Smooth muscle cell of the brain vasculature (primary cell): Measurements from ENCODE around the gene VWA5B2.
A peak's percentile ranks its signal among the peaks of the same experiment; 100 is the strongest.

Experiments used
- DNase-seq: peaks from one replicate; pipeline ENCODE4 v3.0.0-alpha.2; 2012; ENCODE audit warnings: low read depth, low spot score

The VWA5B2 gene

DNA sequence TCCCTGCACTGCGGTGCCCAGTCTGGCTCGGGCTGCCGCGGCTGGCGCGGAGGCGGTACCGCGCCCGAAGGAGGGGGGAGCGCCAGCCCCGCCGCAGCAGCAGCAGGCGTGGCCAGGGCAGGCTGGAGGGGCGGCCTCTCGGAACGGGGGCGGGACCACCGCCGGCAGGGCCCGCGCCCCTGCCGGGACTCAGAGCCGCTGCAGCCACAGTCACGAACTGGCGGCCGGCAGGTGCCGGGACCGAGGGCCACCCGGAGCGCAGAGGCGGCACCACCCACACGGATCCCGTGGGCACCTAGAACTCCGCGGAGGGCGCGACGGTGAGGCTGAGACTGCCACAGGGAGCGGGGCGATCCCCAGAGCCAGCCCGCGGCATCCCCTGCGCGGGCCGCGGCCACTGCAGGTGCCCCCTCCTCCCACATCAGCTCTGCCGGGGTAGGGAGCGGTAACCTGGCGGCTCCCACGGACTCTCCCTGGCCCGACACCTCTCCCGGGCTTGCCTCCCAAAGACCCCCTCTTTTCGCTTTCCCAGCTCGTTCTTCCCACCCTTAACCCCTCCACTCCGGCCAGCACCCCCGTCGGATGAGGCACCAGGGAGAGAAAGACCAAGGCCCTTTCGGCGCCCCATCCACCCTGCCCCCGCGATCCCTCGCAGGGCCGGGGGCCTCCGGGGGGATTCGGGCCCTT lies at the start of gene VWA5B2:
VWA5B2 (plus strand) TSS at position 192 of the 687 bp plus-strand sequence. CDS start 944 bp downstream, outside the sequence.
- DNase-seq: no peak

DNA sequence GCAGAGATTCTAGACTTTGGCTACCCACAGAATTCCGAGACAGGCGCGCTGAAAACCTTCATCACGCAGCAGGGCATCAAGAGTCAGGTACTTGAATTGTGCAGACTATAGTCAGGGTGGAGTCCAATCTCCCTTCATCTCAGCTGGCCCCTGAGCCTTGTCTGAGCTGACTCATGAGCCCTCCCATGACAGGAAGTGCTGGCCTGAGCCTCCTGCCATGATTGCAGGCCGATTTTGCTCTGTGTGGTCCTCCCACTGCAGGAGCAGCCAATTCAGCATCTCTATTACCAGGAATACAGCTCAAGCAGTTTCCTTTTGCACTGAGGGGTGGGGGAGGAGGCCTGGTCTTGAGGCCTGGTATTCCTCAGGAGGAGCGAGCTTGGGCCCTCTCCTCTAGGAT lies 49.2 kb upstream of the VWA5B2 start:
- no peak for DNase-seq

DNA sequence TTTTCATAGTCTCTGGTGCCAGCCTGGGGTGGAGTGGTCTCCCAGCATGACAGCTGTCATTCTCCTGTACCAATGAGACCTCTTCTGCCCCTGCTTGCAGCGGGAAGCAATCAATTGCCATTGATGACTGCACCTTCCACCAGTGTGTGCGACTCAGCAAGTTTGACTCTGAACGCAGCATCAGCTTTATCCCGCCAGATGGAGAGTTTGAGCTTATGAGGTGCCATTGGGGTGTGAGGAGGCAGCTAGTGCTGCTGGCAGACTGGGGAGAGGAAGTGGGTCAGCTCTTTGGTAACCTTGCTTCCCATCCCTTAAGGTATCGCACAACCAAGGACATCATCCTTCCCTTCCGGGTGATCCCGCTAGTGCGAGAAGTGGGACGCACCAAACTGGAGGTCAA lies 47.8 kb upstream of the VWA5B2 start:
- no peak for DNase-seq

DNA sequence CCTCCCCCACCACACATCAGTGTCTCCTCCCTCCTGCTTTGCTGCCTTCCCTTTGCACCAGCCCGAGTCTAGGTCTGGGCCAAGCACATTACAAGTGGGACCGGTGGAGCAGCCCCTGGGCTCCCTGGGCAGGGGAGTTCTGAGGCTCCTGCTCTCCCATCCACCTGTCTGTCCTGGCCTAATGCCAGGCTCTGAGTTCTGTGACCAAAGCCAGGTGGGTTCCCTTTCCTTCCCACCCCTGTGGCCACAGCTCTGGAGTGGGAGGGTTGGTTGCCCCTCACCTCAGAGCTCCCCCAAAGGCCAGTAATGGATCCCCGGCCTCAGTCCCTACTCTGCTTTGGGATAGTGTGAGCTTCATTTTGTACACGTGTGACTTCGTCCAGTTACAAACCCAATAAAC lies 45.7 kb upstream of the VWA5B2 start:
- DNase-seq: no peak

DNA sequence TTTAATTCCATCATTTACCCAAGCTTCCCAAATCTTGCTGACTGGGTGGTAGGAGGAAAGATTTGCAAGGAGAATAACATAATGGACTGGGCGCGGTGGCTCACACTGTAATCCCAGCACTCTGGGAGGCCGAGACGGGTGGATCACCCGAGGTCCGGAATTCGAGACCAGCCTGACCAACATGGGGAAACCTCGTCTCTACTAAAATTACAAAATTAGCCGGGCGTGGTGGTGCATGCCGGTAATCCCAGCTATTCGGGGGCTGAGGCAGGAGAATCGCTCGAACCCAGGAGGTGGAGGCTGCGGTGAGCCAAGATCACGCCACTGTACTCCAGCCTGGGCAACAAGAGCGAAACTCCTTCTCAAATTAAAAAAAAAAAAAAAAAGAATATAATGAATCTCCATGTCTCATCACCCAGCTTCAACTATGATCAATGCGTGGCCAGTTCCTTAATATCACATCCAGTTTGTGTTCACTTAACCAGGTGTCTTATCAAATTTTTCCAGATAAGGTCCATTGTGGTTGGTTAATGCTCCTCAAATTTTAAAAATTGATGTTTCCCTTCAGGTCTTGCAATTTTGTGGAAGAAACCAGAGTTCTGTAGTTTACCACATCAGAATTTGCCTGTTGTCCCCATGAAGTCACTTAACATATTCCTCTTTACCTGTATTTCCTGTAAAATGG lies 44.7 kb upstream of the VWA5B2 start:
- DNase-seq: no peak

DNA sequence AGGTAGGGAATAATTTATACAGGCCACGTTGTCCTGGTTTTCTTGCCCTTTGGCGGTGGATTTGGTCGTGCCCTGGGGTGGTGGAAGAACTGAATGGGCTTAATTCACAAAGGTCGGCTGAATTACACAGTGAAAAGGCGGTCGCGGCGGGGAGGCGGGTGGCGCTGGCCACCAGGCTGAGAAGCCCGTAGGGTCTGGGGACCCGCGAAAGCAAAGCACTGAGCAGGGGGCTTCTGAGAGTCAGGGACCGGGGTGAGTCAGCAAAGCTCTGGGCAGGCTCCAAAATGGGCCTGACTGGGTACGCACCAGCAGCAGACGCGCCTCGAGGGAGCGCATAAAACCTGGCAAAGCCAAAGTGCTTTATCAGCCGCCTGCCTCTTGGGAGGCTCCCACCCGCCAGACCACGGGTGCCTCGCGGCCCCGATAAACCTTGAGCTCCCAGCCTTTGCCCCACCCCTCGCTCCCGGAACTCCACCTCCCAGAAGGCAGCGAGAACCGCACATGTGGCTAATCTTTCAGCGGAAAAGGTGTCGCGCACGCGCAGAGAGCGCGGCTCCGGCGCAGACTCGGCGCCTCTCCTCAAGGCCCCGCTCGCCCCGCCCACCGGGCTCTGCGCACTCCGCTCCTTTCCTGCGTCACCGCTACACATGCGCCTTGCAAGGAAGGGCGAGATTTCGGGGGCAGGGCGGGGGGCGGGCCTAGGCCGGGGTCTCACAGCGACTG lies 43.8 kb upstream of the VWA5B2 start:
- peak; percentile 99 for DNase-seq

DNA sequence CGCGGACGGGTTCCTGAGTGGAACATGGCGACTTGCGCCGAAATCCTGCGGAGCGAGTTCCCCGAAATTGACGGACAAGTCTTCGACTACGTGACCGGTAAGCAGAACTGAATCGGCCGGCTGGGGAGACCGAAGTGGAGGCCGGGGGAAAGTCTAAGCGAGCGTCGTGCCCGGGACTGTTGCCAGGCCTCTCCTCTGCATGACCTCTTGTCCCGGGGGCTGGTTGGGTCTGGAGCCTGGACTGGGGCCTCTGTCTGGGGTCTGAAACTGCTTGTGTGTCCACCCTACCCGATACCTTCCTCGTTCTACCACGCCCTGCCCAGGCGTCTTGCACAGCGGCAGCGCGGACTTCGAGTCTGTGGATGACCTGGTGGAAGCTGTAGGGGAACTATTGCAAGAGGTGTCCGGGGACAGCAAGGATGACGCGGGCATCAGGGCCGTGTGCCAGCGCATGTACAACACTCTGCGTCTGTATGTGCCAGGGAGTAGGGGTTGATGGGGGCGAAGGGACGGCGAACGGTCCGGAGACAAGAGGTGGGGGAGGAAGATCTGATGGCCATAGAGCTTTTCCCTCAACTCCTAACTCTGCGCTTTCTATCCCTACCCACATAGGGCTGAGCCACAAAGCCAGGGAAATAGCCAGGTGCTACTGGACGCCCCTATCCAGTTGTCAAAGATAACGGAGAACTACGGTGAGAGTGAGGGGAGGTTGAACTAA lies 43.0 kb upstream of the VWA5B2 start, which contains the start of gene ABCF3:
ABCF3 (plus strand) TSS at position 16 of the 718 bp plus-strand sequence; CDS start at position 25, 9 bp downstream.
- DNase-seq: no peak

DNA sequence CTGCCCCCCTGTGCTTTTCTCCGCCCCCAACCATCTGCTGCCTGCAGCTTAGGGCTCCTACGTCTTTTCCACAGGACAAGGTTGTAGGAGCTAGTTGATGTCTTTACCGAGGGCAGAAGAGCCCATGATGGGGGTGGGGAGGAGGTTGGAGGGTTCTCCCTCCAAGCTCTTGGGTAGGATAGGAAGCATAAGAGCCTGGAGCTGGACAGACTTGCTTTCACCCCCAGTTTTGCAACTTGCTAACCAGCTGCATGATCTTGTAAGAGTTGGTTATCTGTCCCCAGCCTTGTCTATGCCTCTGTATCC lies 42.5 kb upstream of the VWA5B2 start:
- DNase-seq: no peak

DNA sequence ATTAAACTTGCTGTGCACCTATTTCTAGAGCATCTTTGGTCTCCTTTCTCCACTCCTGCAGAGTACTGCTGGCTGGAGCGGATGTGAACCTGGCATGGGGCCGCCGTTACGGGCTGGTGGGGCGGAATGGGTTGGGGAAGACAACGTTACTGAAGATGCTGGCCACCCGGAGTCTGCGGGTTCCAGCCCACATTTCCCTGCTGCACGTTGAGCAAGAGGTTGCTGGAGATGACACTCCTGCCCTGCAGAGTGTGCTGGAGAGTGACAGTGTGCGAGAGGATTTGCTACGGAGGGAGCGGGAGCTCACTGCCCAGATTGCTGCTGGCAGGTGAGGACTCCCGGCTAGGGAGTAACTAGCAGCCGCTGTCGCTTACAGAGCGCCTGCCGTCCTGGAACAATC lies 41.3 kb upstream of the VWA5B2 start:
- no peak for DNase-seq

DNA sequence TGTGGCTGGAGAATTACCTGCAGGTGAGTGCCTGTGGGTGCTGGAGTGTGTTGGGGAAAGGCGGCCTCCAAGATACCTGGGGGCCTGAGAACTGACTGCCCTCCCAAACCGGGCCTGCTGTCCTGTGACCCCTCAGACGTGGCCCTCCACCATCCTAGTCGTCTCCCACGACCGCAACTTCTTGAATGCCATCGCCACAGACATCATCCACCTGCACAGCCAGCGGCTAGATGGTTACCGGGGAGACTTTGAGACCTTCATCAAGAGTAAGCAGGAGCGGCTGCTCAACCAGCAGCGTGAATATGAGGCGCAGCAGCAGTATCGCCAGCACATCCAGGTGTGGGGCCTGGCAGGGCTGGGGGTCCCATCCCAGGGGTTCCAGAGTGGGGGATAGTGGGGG lies 40.0 kb upstream of the VWA5B2 start:
- DNase-seq: no peak

DNA sequence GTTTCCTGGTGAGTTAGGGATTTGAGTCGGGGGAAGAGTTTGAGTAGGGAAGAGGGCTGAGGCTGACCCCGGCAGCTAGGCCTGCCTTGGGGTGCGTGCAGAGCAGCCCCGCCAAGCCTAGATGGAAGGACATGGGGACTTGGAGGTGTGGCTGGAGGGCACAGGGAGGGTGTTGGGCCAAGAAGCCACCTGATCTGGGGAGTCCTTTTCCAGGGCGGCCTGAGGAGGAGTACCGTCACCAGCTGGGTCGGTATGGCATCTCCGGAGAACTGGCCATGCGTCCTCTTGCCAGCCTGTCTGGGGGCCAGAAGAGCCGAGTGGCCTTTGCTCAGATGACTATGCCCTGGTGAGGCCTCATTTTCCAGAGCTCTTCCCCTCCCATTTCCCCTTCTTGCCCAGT lies 36.5 kb upstream of the VWA5B2 start:
- no peak for DNase-seq

DNA sequence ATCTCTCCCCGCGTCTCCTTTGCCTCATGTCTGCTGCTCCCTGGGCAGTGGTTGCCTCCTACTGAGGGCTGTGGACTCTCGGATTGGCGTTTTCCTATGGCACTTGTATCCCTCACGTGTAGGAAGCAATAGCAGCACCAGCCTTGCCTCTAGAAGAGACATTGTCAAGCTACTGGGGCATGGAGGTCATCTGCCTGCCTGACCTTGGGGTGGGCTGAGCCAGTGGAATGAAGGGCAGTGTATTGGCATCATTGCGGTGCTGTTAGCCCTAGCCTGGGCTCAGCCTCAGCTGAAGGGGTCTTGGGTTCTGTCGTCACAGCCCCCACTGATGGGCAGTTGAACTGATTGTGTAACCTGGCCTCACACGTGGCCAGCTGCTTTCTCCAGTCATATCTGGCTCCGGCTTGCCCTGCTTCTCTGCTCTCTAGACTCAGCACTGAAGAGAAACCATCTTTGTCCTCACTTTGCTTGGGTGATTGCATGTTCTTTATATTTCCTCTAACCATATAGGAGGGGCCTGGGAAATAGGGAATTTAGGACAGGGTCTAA lies 35.3 kb upstream of the VWA5B2 start:
- no peak for DNase-seq

DNA sequence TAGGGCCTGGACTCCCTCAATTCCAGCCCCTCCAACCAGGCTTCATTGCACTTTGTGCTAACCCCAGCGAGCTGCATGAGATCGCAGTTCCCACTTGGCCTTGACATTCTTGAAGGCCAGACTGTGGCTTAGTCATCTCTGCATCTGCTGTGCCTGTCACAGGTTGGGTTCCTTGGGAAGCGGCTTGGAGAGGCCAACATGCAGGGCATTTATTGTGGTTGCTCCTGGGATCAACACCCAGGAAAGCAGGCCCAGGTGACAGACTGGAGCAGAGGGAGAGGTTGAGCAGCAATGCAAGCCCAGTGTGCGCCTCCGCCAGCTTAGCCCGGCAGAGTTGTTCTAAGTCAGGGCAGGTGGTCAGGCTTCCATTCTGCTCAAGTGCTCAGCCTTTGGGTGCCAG lies 32.8 kb upstream of the VWA5B2 start:
- DNase-seq: no peak

DNA sequence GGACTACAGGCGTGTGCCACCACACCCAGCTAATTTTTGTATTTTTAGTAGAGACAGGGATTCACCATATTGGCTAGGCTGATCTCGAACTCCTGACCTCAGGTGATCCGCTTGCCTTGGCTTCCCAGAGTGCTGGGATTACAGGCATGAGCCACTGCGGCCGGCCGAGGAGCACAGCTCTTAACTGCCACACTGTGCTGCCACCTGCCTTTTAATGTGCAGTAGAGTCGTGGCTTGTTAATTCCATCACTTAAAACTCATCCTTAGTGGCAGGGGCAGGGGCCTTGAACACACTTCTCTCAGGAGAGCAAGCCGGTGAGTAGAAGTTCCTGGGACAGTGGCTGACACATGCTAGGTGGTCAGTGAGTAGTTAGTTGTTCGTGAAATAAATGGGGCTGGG lies 30.9 kb upstream of the VWA5B2 start:
- DNase-seq: no peak

DNA sequence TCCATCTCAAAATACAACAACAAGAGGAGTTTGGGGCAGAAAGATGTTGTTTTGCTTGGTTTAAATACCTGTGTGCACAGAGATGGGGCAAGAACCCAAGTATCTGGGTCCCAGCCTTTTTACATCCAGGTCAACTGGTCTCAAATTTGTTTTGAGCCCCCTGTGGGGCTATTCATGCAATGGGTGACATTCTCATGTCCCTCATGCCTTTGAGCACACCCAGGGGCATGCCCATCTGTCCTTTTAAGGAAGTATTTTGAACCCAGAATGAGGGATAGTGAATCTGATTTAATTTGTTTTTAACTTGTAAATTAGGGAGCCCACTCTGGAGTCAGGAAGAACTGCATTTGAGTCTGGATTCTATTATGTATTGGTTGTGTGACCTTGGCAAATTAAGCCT lies 28.6 kb upstream of the VWA5B2 start:
- no peak for DNase-seq

DNA sequence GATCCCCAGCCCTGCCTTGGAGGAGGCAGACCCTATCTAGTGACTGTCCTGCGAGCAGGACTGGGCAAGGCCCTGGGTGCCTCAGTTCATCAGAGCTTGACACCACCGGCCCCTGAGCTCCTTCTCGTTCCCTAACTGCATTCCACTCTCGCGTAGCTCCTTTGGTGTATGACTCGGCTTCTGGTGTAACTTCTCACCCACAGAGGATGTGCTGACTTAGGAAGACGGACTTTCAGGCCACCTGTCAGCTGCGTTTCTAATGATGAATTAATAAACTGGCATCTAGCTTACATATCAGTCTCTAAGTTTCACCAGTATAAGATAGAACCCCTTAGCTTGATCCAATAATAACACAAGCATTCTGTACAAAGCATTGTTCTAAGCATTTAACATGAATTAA lies 25.9 kb upstream of the VWA5B2 start:
- no peak for DNase-seq

DNA sequence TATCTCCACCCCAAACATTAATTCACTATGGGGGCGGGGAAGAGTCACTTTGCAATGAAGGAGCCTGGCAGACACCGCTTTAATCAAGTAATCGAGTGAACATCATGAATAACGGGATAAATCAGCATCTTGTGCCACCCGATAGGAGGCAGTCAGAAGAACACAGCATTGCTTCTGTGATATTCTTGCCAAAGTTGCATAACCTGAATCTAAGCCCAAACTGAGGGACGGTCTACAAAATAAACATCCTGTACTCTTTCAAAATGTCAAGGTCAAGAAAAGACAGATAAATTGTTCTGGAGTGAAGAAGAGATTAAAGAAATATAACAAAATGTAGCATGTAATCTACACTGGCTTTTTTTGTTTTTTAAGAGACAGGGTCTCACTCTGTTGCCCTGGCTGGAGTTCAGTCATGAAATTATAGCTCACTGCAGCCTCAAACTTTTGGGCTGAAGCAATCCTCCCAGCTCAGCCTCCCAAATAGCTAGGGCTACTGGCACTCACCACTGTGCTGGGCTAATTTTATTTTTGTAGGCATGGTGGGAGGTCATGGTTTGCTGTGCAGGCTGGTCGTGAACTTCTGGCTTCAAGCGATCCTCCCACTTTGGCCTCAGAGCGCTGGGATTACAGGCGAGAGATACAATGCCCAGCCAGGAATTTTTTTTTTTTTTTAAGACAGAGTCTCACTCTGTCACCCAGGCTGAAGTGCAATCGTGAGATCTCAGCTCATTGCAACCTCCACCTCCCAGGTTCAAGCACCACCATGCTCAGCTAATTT lies 20.1 kb upstream of the VWA5B2 start:
- DNase-seq: no peak

DNA sequence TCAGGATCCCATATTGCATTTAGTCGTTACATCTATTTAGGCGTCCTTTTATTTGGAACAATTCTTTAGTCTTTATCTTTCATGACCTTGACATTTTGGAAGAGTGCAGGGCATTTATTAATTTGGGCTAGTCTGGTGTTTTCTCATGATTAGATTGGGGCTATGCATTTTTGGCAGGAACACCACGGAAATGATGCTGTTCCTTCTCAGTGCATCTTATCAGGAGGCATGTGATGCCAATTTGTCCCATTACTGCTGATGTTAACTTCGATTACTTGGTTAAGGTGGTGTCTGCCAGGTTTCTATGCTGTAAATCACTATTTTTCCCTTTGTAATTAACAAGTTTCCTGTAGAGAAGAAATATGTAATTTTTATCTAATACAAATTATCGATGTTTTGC lies 18.1 kb upstream of the VWA5B2 start:
- DNase-seq: no peak

DNA sequence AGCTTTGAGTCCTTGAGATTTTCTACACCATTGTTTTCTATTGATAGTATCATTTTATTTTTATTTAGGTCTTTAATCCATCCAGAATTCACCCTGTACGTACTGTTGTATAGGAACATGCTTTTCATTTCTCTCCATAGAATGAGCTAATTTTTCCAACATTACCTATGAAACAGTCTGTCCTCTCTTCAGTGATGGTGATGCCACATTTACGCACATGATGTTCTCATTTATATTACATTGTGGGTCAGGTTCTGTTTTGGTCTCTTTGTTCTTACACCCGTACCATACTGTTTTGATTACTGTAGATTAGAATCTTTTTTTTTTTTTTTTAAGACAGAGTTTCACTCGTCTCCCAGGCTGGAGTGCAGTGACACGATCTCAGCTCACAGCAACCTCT lies 17.7 kb upstream of the VWA5B2 start:
- no peak for DNase-seq

DNA sequence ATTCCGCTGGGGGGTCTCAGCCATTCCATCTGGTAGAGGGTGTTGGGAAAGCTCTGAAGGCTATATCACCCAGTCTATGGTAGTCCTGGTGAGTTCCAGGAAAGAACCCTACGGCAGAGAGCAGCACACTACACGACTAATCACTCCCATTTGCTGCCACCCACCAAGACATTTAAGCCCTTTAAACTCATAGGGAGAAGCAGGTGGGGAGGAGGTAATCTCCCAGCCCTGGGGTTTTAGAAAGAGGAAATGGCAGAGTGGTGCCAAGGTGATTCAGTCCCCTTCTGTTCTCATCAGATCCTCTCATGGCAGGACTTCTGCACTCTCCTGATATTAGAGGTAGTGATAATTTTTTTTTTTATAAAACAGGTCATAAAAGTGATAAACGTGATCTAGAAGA lies 10.6 kb upstream of the VWA5B2 start:
- no peak for DNase-seq

DNA sequence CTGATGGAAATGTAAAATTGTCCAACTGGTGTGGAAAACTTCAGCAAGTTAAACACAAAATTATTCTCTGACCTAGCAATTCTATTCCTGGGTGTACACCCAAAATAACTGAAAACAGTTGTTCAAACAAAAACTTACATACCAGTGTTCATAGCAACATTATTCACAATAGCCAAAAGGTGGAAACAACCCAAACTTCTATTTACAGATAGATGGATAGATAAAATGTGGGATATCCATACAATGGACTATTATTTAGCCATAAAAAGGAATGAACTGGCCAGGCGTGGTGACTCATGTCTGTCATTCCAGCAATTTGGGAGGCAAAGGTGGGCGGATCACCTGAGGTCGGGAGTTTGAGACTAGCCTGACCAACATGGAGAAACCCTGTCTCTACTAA lies 6.9 kb upstream of the VWA5B2 start:
- DNase-seq: no peak
